PC-9 (cell line): ENCODE measurements around the gene HTR4.

Experiments used
- EZH2 ChIP-seq: fragments of 200-600 bp; sonication (generic); IDR thresholded peaks from 2 replicates; pipeline ENCODE4 v1.8.0; 2017; ENCODE audit warnings: antibody characterized with exemption, low read depth
- TF ChIP-seq, protein P1 (sequence below): fragments of 200-600 bp; sonication (generic); conservative IDR thresholded peaks from 2 replicates; pipeline ENCODE4 v1.6.1; 2017; ENCODE audit warnings: mixed run types, antibody characterized with exemption, mild to moderate bottlenecking, moderate library complexity

GRCh38 chr5:148688787-148689186 lies 34.5 kb upstream of the HTR4 start:
- TF ChIP-seq, protein P1, sequence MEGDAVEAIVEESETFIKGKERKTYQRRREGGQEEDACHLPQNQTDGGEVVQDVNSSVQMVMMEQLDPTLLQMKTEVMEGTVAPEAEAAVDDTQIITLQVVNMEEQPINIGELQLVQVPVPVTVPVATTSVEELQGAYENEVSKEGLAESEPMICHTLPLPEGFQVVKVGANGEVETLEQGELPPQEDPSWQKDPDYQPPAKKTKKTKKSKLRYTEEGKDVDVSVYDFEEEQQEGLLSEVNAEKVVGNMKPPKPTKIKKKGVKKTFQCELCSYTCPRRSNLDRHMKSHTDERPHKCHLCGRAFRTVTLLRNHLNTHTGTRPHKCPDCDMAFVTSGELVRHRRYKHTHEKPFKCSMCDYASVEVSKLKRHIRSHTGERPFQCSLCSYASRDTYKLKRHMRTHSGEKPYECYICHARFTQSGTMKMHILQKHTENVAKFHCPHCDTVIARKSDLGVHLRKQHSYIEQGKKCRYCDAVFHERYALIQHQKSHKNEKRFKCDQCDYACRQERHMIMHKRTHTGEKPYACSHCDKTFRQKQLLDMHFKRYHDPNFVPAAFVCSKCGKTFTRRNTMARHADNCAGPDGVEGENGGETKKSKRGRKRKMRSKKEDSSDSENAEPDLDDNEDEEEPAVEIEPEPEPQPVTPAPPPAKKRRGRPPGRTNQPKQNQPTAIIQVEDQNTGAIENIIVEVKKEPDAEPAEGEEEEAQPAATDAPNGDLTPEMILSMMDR, result no peak
- no peak for TF ChIP-seq EZH2
